Liver (tissue), 9 donors: ENCODE measurements around the gene ZNF768. TPM values are rescaled to one million over a fixed set of nuclear protein-coding genes. Genes with fewer than 3 reads are reported as not detected.

ENCODE experiments used
- DNase-seq: peaks from one replicate; pipeline ENCODE4 v3.0.0-alpha.2; 2017; ENCODE audit warnings: low spot score
- H3K27ac ChIP-seq, 2 donors: one replicate each; pipeline ENCODE4 v1.7.0; 2013; ENCODE audit warnings: inconsistent platforms in 2 of 2, low read length in 2 of 2, control low read depth in 1 of 2, low read depth in 1 of 2, mild to moderate bottlenecking in 1 of 2
- H3K27me3 ChIP-seq, 4 donors: one replicate each; pipeline versions ENCODE4 v1.6.1 to v1.7.0; 2013; ENCODE audit warnings: low read length in 3 of 4, inconsistent platforms in 1 of 4, mild to moderate bottlenecking in 1 of 4, moderate library complexity in 1 of 4; ENCODE audit not compliant: control insufficient read depth in 4 of 4, insufficient read depth in 4 of 4
- H3K36me3 ChIP-seq, 4 donors: one replicate each; pipeline versions ENCODE4 v1.6.1 to v1.7.0; 2013; ENCODE audit warnings: low read length in 3 of 4, mild to moderate bottlenecking in 3 of 4, low read depth in 1 of 4, moderate library complexity in 1 of 4; ENCODE audit not compliant: control insufficient read depth in 4 of 4, insufficient read depth in 3 of 4
- H3K4me1 ChIP-seq, 4 donors: one replicate each; pipeline versions ENCODE4 v1.6.1 to v1.7.0; 2013; ENCODE audit warnings: low read length in 3 of 4, mild to moderate bottlenecking in 3 of 4, moderate library complexity in 1 of 4; ENCODE audit not compliant: control insufficient read depth in 4 of 4, insufficient read depth in 4 of 4
- H3K4me3 ChIP-seq, 3 donors: one replicate each; pipeline versions ENCODE4 v1.6.1 to v1.7.0; 2013; ENCODE audit warnings: low read length in 3 of 3, control low read depth in 1 of 3, low read depth in 1 of 3, mild to moderate bottlenecking in 1 of 3
- H3K9ac ChIP-seq, 2 donors: one replicate each; pipeline ENCODE4 v1.7.0; 2013; ENCODE audit warnings: low read length in 2 of 2, mild to moderate bottlenecking in 2 of 2, moderate library complexity in 2 of 2, control low read depth in 1 of 2, low read depth in 1 of 2
- H3K9me3 ChIP-seq, 4 donors: one replicate each; pipeline versions ENCODE4 v1.6.1 to v1.7.0; 2013; ENCODE audit warnings: low read length in 3 of 4; ENCODE audit not compliant: control insufficient read depth in 4 of 4
- CTCF ChIP-seq: fragments of 150-350 bp; IDR thresholded peaks from 2 replicates; pipeline ENCODE4 v1.5.1; 2017; ENCODE audit warnings: improper control_type of control experiment, low read depth, low read length; ENCODE audit not compliant: missing input control
- EGR1 ChIP-seq, 2 donors: IDR thresholded peaks; 2 replicates each; pipeline ENCODE4 v1.6.1; 2016 to 2018; ENCODE audit warnings: antibody characterized with exemption in 2 of 2, low read depth in 2 of 2
- FOXA1 ChIP-seq: IDR thresholded peaks from 2 replicates; pipeline ENCODE4 v1.6.1; 2016; ENCODE audit warnings: antibody characterized with exemption
- FOXA2 ChIP-seq: IDR thresholded peaks from 2 replicates; pipeline ENCODE4 v1.6.1; 2016; ENCODE audit warnings: antibody characterized with exemption
- GABPA ChIP-seq, 2 donors: IDR thresholded peaks in 1 of 2; conservative IDR thresholded peaks in 1 of 2; 2 replicates each; pipeline ENCODE4 v1.6.1; 2016; ENCODE audit warnings: antibody characterized with exemption in 2 of 2, mild to moderate bottlenecking in 1 of 2, moderate library complexity in 1 of 2
- HNF4A ChIP-seq, 2 donors: conservative IDR thresholded peaks; 2 replicates each; pipeline ENCODE4 v1.6.1; 2016; ENCODE audit warnings: antibody characterized with exemption in 2 of 2, mild to moderate bottlenecking in 2 of 2
- HNF4G ChIP-seq: IDR thresholded peaks from 2 replicates; pipeline ENCODE4 v1.6.1; 2016; ENCODE audit warnings: antibody characterized with exemption
- JUND ChIP-seq, 2 donors: IDR thresholded peaks; 2 replicates each; pipeline ENCODE4 v1.6.1; 2016; ENCODE audit warnings: antibody characterized with exemption in 2 of 2
- MAX ChIP-seq: IDR thresholded peaks from 2 replicates; pipeline ENCODE4 v1.6.1; 2016; ENCODE audit warnings: antibody characterized with exemption
- NR2F2 ChIP-seq: IDR thresholded peaks from 2 replicates; pipeline ENCODE4 v1.6.1; 2016; ENCODE audit warnings: antibody characterized with exemption
- RXRA ChIP-seq, 2 donors: IDR thresholded peaks; 2 replicates each; pipeline ENCODE4 v1.6.1; 2017 to 2018; ENCODE audit warnings: antibody characterized with exemption in 2 of 2, mild to moderate bottlenecking in 1 of 2
- SP1 ChIP-seq: IDR thresholded peaks from 2 replicates; pipeline ENCODE4 v1.6.1; 2018; ENCODE audit warnings: antibody characterized with exemption, mild to moderate bottlenecking
- TAF1 ChIP-seq: conservative IDR thresholded peaks from 2 replicates; pipeline ENCODE4 v1.6.1; 2016; ENCODE audit warnings: antibody characterized with exemption, mild to moderate bottlenecking
- YY1 ChIP-seq: IDR thresholded peaks from 2 replicates; pipeline ENCODE4 v1.6.1; 2016; ENCODE audit warnings: antibody characterized with exemption, mild to moderate bottlenecking
- WGBS: extraction: QIAGEN DNeasy Blood & Tissue Kit; methylation state at CpG from one replicate; pipeline ENCODE4 v1.1.7; 2013; 5-methylcytosine and 5-hydroxymethylcytosine counted together
- polyA plus RNA-seq, 2 donors: library from polyadenylated mRNA; stranded (reverse) in 1 of 2; unstranded in 1 of 2; fragments of 200-250 nt in 1 of 2; fragments of >200 nt in 1 of 2; fragmentation: Nextera tagmentation in 1 of 2; extraction: Ambion mirVana in 1 of 2; gene quantifications; one replicate each; pipeline versions ENCODE4 v1.2.1 to v1.2.3, GENCODE V29; 2013 to 2015
- total RNA-seq, 2 donors: library from RNA; depleted of rRNA; stranded (reverse); fragments of >200 nt; gene quantifications; one replicate each; pipeline ENCODE4 v1.2.3, GENCODE V29; 2014
- TF ChIP-seq, protein P1 (sequence below): IDR thresholded peaks from 2 replicates; pipeline ENCODE4 v1.6.1; 2016; ENCODE audit warnings: antibody characterized with exemption
- TF ChIP-seq, protein P2 (sequence below): IDR thresholded peaks from 2 replicates; pipeline ENCODE4 v1.6.1; 2016; ENCODE audit warnings: antibody characterized with exemption, mild to moderate bottlenecking
- TF ChIP-seq, protein P3 (sequence below): IDR thresholded peaks from 2 replicates; pipeline ENCODE4 v1.6.1; 2016; ENCODE audit warnings: antibody characterized with exemption
- donor health status: healthy.
- donor health status: healthy.
- donor health status: healthy.
- donor health status: healthy.
- donor health status: healthy.

ZNF768 gene
- total and polyA plus RNA-seq, 4 donors = 2.2 to 16.9 (median 10.9) TPM

GRCh38 chr16:30474684-30475083, 51.7 kb downstream of the ZNF768 start:
- TF ChIP-seq SP1 (no peak), YY1 (no peak), RXRA (IDR thresholded peaks at IDR 0.05) (no peak), HNF4A (conservative IDR thresholded peaks at IDR 0.05) (no peak), JUND (IDR thresholded peaks at IDR 0.05) (no peak), CTCF (no peak), FOXA1 (no peak), GABPA (IDR thresholded peaks at IDR 0.05 in 1 of 2, conservative IDR thresholded peaks at IDR 0.05 in 1 of 2) (no peak)
- TF ChIP-seq, protein P1, sequence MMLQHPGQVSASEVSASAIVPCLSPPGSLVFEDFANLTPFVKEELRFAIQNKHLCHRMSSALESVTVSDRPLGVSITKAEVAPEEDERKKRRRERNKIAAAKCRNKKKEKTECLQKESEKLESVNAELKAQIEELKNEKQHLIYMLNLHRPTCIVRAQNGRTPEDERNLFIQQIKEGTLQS = no peak
- TF ChIP-seq, protein P2, sequence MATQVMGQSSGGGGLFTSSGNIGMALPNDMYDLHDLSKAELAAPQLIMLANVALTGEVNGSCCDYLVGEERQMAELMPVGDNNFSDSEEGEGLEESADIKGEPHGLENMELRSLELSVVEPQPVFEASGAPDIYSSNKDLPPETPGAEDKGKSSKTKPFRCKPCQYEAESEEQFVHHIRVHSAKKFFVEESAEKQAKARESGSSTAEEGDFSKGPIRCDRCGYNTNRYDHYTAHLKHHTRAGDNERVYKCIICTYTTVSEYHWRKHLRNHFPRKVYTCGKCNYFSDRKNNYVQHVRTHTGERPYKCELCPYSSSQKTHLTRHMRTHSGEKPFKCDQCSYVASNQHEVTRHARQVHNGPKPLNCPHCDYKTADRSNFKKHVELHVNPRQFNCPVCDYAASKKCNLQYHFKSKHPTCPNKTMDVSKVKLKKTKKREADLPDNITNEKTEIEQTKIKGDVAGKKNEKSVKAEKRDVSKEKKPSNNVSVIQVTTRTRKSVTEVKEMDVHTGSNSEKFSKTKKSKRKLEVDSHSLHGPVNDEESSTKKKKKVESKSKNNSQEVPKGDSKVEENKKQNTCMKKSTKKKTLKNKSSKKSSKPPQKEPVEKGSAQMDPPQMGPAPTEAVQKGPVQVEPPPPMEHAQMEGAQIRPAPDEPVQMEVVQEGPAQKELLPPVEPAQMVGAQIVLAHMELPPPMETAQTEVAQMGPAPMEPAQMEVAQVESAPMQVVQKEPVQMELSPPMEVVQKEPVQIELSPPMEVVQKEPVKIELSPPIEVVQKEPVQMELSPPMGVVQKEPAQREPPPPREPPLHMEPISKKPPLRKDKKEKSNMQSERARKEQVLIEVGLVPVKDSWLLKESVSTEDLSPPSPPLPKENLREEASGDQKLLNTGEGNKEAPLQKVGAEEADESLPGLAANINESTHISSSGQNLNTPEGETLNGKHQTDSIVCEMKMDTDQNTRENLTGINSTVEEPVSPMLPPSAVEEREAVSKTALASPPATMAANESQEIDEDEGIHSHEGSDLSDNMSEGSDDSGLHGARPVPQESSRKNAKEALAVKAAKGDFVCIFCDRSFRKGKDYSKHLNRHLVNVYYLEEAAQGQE = no peak
- TF ChIP-seq, protein P3, sequence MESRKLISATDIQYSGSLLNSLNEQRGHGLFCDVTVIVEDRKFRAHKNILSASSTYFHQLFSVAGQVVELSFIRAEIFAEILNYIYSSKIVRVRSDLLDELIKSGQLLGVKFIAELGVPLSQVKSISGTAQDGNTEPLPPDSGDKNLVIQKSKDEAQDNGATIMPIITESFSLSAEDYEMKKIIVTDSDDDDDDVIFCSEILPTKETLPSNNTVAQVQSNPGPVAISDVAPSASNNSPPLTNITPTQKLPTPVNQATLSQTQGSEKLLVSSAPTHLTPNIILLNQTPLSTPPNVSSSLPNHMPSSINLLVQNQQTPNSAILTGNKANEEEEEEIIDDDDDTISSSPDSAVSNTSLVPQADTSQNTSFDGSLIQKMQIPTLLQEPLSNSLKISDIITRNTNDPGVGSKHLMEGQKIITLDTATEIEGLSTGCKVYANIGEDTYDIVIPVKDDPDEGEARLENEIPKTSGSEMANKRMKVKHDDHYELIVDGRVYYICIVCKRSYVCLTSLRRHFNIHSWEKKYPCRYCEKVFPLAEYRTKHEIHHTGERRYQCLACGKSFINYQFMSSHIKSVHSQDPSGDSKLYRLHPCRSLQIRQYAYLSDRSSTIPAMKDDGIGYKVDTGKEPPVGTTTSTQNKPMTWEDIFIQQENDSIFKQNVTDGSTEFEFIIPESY = no peak
- H3K36me3 ChIP-seq = no peaks in the 10 kb centered on the region

GRCh38 chr16:30474074-30474452, 52.3 kb downstream of the ZNF768 start:
- Histone ChIP-seq H3K4me3 (peak overlapping the region in 1 of 3 donors; percentile 9), H3K27me3 (no peaks in the 10 kb centered on the region), H3K9ac (no peak overlapping the region), H3K9me3 (no peaks in the 10 kb centered on the region), H3K27ac (peak overlapping the region in 1 of 2 donors; percentile 70), H3K4me1 (peaks cover 4 to 14% (median 8%) of the 10 kb centered on the region in 4 donors), H3K36me3 (no peaks in the 10 kb centered on the region)
- 76% methylated on average over 35 of the region's 35 CpGs for WGBS
- no peak for DNase-seq
- TF ChIP-seq SP1 = no peak
- no peak for TF ChIP-seq EGR1 (IDR thresholded peaks at IDR 0.05; ENCODE audit: low read depth in 2 of 2)
- TF ChIP-seq, protein P2 = no peak
- no peak for TF ChIP-seq HNF4G
- no peak for TF ChIP-seq GABPA (IDR thresholded peaks at IDR 0.05 in 1 of 2, conservative IDR thresholded peaks at IDR 0.05 in 1 of 2)
- TF ChIP-seq JUND (IDR thresholded peaks at IDR 0.05) = no peak
- no peak for TF ChIP-seq MAX
- no peak for TF ChIP-seq CTCF
- no peak for TF ChIP-seq FOXA2
- TF ChIP-seq HNF4A (conservative IDR thresholded peaks at IDR 0.05) = no peak
- TF ChIP-seq TAF1 = no peak
- no peak for TF ChIP-seq NR2F2

More at GRCh38 chr16:30474684-30475083, 51.7 kb downstream of the ZNF768 start:
- no peak for DNase-seq
- Histone ChIP-seq H3K27ac (no peak overlapping the region), H3K4me3 (no peak overlapping the region), H3K9me3 (no peaks in the 10 kb centered on the region), H3K27me3 (no peaks in the 10 kb centered on the region), H3K9ac (no peak overlapping the region), H3K4me1 (peaks cover 4 to 14% (median 8%) of the 10 kb centered on the region in 4 donors)
- 91% methylated on average over 7 of the region's 7 CpGs for WGBS
